AG09319 (cell line): ENCODE measurements around the gene TMPRSS6.

Experiments used
- DNase-seq: peaks from one replicate; pipeline ENCODE4 v3.0.0-alpha.2; 2010; ENCODE audit warnings: low read depth; ENCODE audit errors: extremely low read depth
- CTCF ChIP-seq: IDR thresholded peaks from 2 replicates; pipeline ENCODE4 v1.5.1; 2011; ENCODE audit warnings: low read depth, mild to moderate bottlenecking, inconsistent platforms, low read length, moderate library complexity

TMPRSS6 gene

GRCh38 chr22:37039466-37039865, 70.0 kb downstream of the TMPRSS6 start:
- no peak for TF ChIP-seq CTCF
- DNase-seq, result no peak

- DNase-seq, result no peak
- TF ChIP-seq CTCF, result no peak
These were observed 71.8 kb downstream of the TMPRSS6 start for GRCh38 chr22:37037669-37038068.

- no peak for DNase-seq
- no peak for TF ChIP-seq CTCF
These were observed 72.7 kb downstream of the TMPRSS6 start for GRCh38 chr22:37036655-37037377.

- no peak for DNase-seq
- no peak for TF ChIP-seq CTCF
These were observed 75.7 kb downstream of the TMPRSS6 start for GRCh38 chr22:37033605-37034430.

GRCh38 chr22:37032535-37033460, 76.7 kb downstream of the TMPRSS6 start:
- TF ChIP-seq CTCF, result no peak
- peak; percentile 52 for DNase-seq

- TF ChIP-seq CTCF, result no peak
- DNase-seq, result no peak
These were observed 77.4 kb downstream of the TMPRSS6 start for GRCh38 chr22:37032134-37032534.
